Caki2 (cell line): Measurements from ENCODE around the gene R3HCC1L. TPM values are rescaled to one million over a fixed set of nuclear protein-coding genes. Genes with fewer than 3 reads are reported as not detected.
"Not testable (repeated sequence)": the region's sequence is repeated elsewhere in the genome, so short reads cannot be mapped to it uniquely, and the experiment has no call there.

ENCODE experiments used
- DNase-seq: peaks from one replicate; pipeline ENCODE4 v3.0.0-alpha.2; 2015; ENCODE audit warnings: low read depth
- in situ Hi-C: cut with HindIII; loops from 2 replicates; pipeline ENCODE4 v1.10.0; 2016; ENCODE audit warnings: low sequenced_read_pairs, low pct_unique_long_range_greater_than_20kb, mixed read lengths
- total RNA-seq: library from RNA; depleted of rRNA; stranded (reverse); fragments of >200 nt; shearing (Covaris generic); gene quantifications from 2 replicates; pipeline ENCODE4 v1.2.3, GENCODE V29; 2014; ENCODE audit warnings: low replicate concordance

R3HCC1L gene
- total RNA-seq, 1 experiment from 2014 or later, result 7.5 TPM

- no peak for DNase-seq
- in situ Hi-C loops, result no loop called here
Measured at GRCh38 chr10:98212196-98212595, 77.7 kb downstream of the R3HCC1L start.

- in situ Hi-C loops, result no loop called here
- DNase-seq, result no peak
Measured at GRCh38 chr10:98213740-98214139, 79.3 kb downstream of the R3HCC1L start.

GRCh38 chr10:98215373-98215772 is 80.9 kb downstream of the R3HCC1L start:
- in situ Hi-C loops, result no loop called here

GRCh38 chr10:98217801-98218200 is 83.3 kb downstream of the R3HCC1L start:
- DNase-seq, result no peak
- in situ Hi-C loops, result no loop called here

More at GRCh38 chr10:98215373-98215772, 80.9 kb downstream of the R3HCC1L start:
- no peak for DNase-seq

- in situ Hi-C loops, result no loop called here
- DNase-seq, result no peak
Measured at GRCh38 chr10:98223874-98224273, 89.4 kb downstream of the R3HCC1L start.

- no peak for DNase-seq
- in situ Hi-C loops, result no loop called here
Measured at GRCh38 chr10:98224509-98224908, 90.1 kb downstream of the R3HCC1L start.

GRCh38 chr10:98224996-98225395 is 90.5 kb downstream of the R3HCC1L start:
- in situ Hi-C loops, result no loop called here

GRCh38 chr10:98226508-98227144 is 92.2 kb downstream of the R3HCC1L start:
- no peak for DNase-seq
- in situ Hi-C loops, result no loop called here

More at GRCh38 chr10:98224996-98225395, 90.5 kb downstream of the R3HCC1L start:
- DNase-seq, result no peak

GRCh38 chr10:98227713-98228112 is 93.3 kb downstream of the R3HCC1L start:
- in situ Hi-C loops, DNase-seq: not testable (repeated sequence)

GRCh38 chr10:98228266-98228665 is 93.8 kb downstream of the R3HCC1L start:
- in situ Hi-C loops, result not testable (repeated sequence)

GRCh38 chr10:98231417-98231816 is 97.0 kb downstream of the R3HCC1L start:
- DNase-seq, result no peak
- in situ Hi-C loops, result no loop called here

More at GRCh38 chr10:98228266-98228665, 93.8 kb downstream of the R3HCC1L start:
- not testable (repeated sequence) for DNase-seq

GRCh38 chr10:98235846-98236245 is 101.4 kb downstream of the R3HCC1L start:
- DNase-seq, result no peak
- in situ Hi-C loops, result no loop called here

GRCh38 chr10:98236862-98237261 is 102.4 kb downstream of the R3HCC1L start:
- in situ Hi-C loops, result no loop called here
- DNase-seq, result no peak

- no peak for DNase-seq
- in situ Hi-C loops, result no loop called here
Measured at GRCh38 chr10:98238391-98238790, 103.9 kb downstream of the R3HCC1L start.

GRCh38 chr10:98240524-98240923 is 106.1 kb downstream of the R3HCC1L start:
- no peak for DNase-seq
- in situ Hi-C loops, result no loop called here

GRCh38 chr10:98242823-98243222 is 108.4 kb downstream of the R3HCC1L start:
- in situ Hi-C loops, result no loop called here
- DNase-seq, result no peak

GRCh38 chr10:98244141-98244540 is 109.7 kb downstream of the R3HCC1L start:
- in situ Hi-C loops, result no loop called here

GRCh38 chr10:98244586-98244985 is 110.1 kb downstream of the R3HCC1L start:
- no peak for DNase-seq
- in situ Hi-C loops, result no loop called here

More at GRCh38 chr10:98244141-98244540, 109.7 kb downstream of the R3HCC1L start:
- no peak for DNase-seq

GRCh38 chr10:98246911-98247805 is 112.7 kb downstream of the R3HCC1L start:
- in situ Hi-C loops, result no loop called here
- no peak for DNase-seq
